BE2C (cell line): ENCODE measurements around the gene HDAC3.
"Not testable (repeated sequence)": the region's sequence is repeated elsewhere in the genome, so short reads cannot be mapped to it uniquely, and the experiment has no call there.

Experiments
- DNase-seq: peaks from one replicate; pipeline ENCODE4 v3.0.0-alpha.2; 2020
- H3K27me3 ChIP-seq: fragments of 250-450 bp; sonication (Bioruptor Pico); 2 replicates; pipeline ENCODE4 v1.5.1; 2020; ENCODE audit warnings: mild to moderate bottlenecking
- H3K36me3 ChIP-seq: fragments of 250-450 bp; sonication (Bioruptor Pico); 2 replicates; pipeline ENCODE4 v1.5.1; 2020; ENCODE audit warnings: mild to moderate bottlenecking
- H3K4me1 ChIP-seq: fragments of 250-450 bp; sonication (Bioruptor Pico); 2 replicates; pipeline ENCODE4 v1.5.1; 2020
- H3K4me3 ChIP-seq: 2 replicates; pipeline ENCODE4 v1.5.1; 2011; ENCODE audit warnings: low read depth, low read length
- H3K9me3 ChIP-seq: fragments of 250-450 bp; sonication (Bioruptor Pico); 2 replicates; pipeline ENCODE4 v1.5.1; 2020
- CTCF ChIP-seq: IDR thresholded peaks from 2 replicates; pipeline ENCODE4 v1.5.1; 2012; ENCODE audit warnings: mild to moderate bottlenecking, low read depth, low read length

The HDAC3 gene

GRCh38 chr5:141613344-141613743, 23.3 kb downstream of the HDAC3 start:
- no peak for TF ChIP-seq CTCF
- DNase-seq, result no peak
- H3K4me3 ChIP-seq, result no peak overlapping the region
- H3K9me3 ChIP-seq, result no peaks in the 10 kb centered on the region
- H3K36me3 ChIP-seq, result peaks cover 10% of the 10 kb centered on the region
- H3K27me3 ChIP-seq, result no peaks in the 10 kb centered on the region
- H3K4me1 ChIP-seq, result peaks cover 14% of the 10 kb centered on the region

DNA sequence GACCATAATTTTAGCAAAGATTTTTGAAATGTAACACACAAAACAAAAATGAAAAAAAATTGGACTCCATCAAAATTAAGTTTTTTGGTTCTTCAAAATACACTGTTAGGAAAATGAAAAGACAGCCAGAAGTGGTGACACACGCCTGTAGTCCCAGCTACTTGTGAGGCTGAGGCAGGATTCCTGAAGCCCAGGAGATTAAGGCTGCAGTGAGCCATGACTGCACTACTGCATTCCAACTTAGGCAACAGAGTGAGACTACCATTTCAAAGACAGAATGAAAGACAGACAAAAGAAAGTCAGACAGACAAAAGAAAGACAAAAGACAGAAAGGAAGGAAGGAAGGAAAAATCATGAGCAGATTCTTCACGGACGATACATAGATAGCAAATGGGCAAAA, 25.4 kb downstream of the HDAC3 start:
- H3K36me3 ChIP-seq, result peaks cover 8% of the 10 kb centered on the region

DNA sequence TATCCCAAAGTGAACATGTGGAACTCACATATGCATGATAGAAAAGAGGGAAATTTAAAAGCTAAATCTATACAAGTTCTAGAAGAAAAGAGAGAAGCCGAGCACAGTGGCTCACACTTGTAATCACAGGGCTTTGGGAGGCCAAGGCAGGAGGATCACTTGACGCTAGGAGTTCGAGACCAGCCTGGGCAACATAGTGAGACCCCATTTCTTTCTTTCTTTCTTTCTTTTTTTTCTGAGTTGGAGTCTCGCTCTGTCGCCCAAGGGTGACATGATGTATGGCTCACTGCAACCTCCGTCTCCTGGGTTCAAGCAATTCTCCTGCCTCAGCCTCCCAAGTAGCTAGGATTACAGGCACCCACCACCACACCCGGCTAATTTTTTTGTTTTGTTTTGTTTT, 26.7 kb downstream of the HDAC3 start:
- H3K36me3 ChIP-seq, H3K4me1 ChIP-seq, DNase-seq, H3K27me3 ChIP-seq, H3K9me3 ChIP-seq, H3K4me3 ChIP-seq: not testable (repeated sequence)

More for the DNA sequence above, 25.4 kb downstream of the HDAC3 start:
- TF ChIP-seq CTCF, result no peak
- no peaks in the 10 kb centered on the region for H3K9me3 ChIP-seq
- H3K4me3 ChIP-seq, result no peak overlapping the region
- no peak for DNase-seq
- no peaks in the 10 kb centered on the region for H3K27me3 ChIP-seq
- H3K4me1 ChIP-seq, result peaks cover 3% of the 10 kb centered on the region

GRCh38 chr5:141609044-141609443, 27.6 kb downstream of the HDAC3 start:
- no peak for DNase-seq
- Histone ChIP-seq H3K4me3 (no peak overlapping the region), H3K36me3 (peaks cover 8% of the 10 kb centered on the region), H3K9me3 (no peaks in the 10 kb centered on the region), H3K27me3 (no peaks in the 10 kb centered on the region), H3K4me1 (peaks cover 3% of the 10 kb centered on the region)
- TF ChIP-seq CTCF, result no peak

- TF ChIP-seq CTCF, result no peak
- DNase-seq, result no peak
- H3K36me3 ChIP-seq, result peaks cover 8% of the 10 kb centered on the region
- H3K4me1 ChIP-seq, result peaks cover 3% of the 10 kb centered on the region; the same call in 1 of the 2 replicates
- H3K27me3 ChIP-seq, result no peaks in the 10 kb centered on the region
- H3K9me3 ChIP-seq, result no peaks in the 10 kb centered on the region
- no peak overlapping the region for H3K4me3 ChIP-seq
These were observed 28.1 kb downstream of the HDAC3 start for GRCh38 chr5:141608557-141608956.

DNA sequence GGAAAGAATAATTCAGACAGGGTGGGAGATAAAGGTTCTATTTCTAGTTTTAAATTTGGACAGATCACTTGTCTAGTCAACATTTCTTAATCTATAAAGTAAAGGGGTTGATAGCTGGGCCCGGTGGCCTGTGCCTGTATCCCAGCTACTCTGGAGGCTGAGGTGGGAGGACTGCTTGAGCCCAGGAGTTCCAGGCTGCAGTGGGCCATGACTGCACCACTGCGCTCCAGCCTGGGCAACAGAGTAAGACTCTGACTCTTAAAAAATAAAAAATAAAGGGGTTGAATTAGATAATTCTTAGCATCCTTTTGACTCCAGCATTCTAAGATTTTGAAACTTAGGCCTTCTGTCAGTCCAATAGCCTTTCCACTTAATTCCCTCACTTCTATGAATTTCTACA, 28.6 kb downstream of the HDAC3 start:
- H3K4me1 ChIP-seq, result peaks cover under 1% of the 10 kb centered on the region; the same call in 1 of the 2 replicates
- no peak for TF ChIP-seq CTCF
- peaks cover 5% of the 10 kb centered on the region for H3K36me3 ChIP-seq
- H3K9me3 ChIP-seq, result no peaks in the 10 kb centered on the region
- DNase-seq, result no peak
- no peaks in the 10 kb centered on the region for H3K27me3 ChIP-seq
- H3K4me3 ChIP-seq, result no peak overlapping the region
